Type B pancreatic cell (in vitro differentiated cells): ENCODE measurements around the gene REEP3. TPM values are rescaled to one million over a fixed set of nuclear protein-coding genes. Genes with fewer than 3 reads are reported as not detected.
"Not testable (repeated sequence)": the region's sequence is repeated elsewhere in the genome, so short reads cannot be mapped to it uniquely, and the experiment has no call there.

ENCODE experiments used
- DNase-seq: peaks from one replicate; pipeline ENCODE4 v3.0.0; 2021; ENCODE audit warnings: mixed read lengths; ENCODE audit not compliant: unreplicated experiment; ENCODE audit errors: extremely low spot score
- H3K27ac Mint-ChIP-seq: 2 replicates; pipeline ENCODE4 v1.8.0; 2021; ENCODE audit warnings: mild to moderate bottlenecking, mixed read lengths
- H3K27me3 Mint-ChIP-seq: 2 replicates; pipeline ENCODE4 v1.8.0; 2021; ENCODE audit warnings: mixed read lengths
- H3K36me3 Mint-ChIP-seq: 2 replicates; pipeline ENCODE4 v1.8.0; 2021; ENCODE audit warnings: mixed read lengths
- H3K4me1 Mint-ChIP-seq: one replicate; pipeline ENCODE4 v1.8.0; 2021; ENCODE audit warnings: mixed read lengths; ENCODE audit not compliant: unreplicated experiment
- H3K4me3 Mint-ChIP-seq: 2 replicates; pipeline ENCODE4 v1.8.0; 2021; ENCODE audit warnings: mild to moderate bottlenecking, mixed read lengths
- H3K9me3 Mint-ChIP-seq: 2 replicates; pipeline ENCODE4 v1.8.0; 2021; ENCODE audit warnings: mixed read lengths
- CTCF ChIP-seq: fragments of 200-600 bp; sonication (generic); conservative IDR thresholded peaks from 2 replicates; pipeline ENCODE4 v1.5.0; 2021; ENCODE audit warnings: antibody characterized with exemption, mild to moderate bottlenecking
- total RNA-seq: library from RNA; stranded (reverse); gene quantifications from 2 replicates; pipeline ENCODE4 v1.2.1, GENCODE V29; 2021; ENCODE audit warnings: low replicate concordance

Gene REEP3
- total RNA-seq, 1 donor from 2014 or later, result 38.1 TPM

- DNase-seq, result no peak
- Mint-ChIP-seq H3K4me1 (peaks cover 18% of the 10 kb centered on the region), H3K9me3 (peaks cover 6% of the 10 kb centered on the region), H3K27me3 (no peaks in the 10 kb centered on the region), H3K27ac (peak overlapping the region; percentile 74), H3K4me3 (peak overlapping the region; percentile 51), H3K36me3 (peaks cover 22% of the 10 kb centered on the region)
- TF ChIP-seq CTCF, result no peak
Observed at GRCh38 chr10:63493004-63493403, 28.2 kb upstream of the REEP3 start.

- H3K4me3 Mint-ChIP-seq, result no peak overlapping the region
- no peak overlapping the region for H3K27ac Mint-ChIP-seq
- no peak for TF ChIP-seq CTCF
- no peaks in the 10 kb centered on the region for H3K27me3 Mint-ChIP-seq
- peaks cover 22% of the 10 kb centered on the region for H3K36me3 Mint-ChIP-seq
- H3K4me1 Mint-ChIP-seq, result peaks cover 18% of the 10 kb centered on the region
- H3K9me3 Mint-ChIP-seq, result peaks cover 6% of the 10 kb centered on the region
- DNase-seq, result no peak
Observed at GRCh38 chr10:63494951-63495350, 26.2 kb upstream of the REEP3 start.

GRCh38 chr10:63496561-63496960 lies 24.6 kb upstream of the REEP3 start:
- no peak for DNase-seq
- TF ChIP-seq CTCF, result no peak
- Mint-ChIP-seq H3K9me3 (peaks cover 4% of the 10 kb centered on the region), H3K4me3 (no peak overlapping the region), H3K27ac (no peak overlapping the region), H3K36me3 (peaks cover 20% of the 10 kb centered on the region), H3K27me3 (no peaks in the 10 kb centered on the region), H3K4me1 (peaks cover 16% of the 10 kb centered on the region)

- Mint-ChIP-seq H3K36me3 (peaks cover 16% of the 10 kb centered on the region), H3K4me1 (peaks cover 10% of the 10 kb centered on the region), H3K4me3 (no peak overlapping the region), H3K9me3 (no peaks in the 10 kb centered on the region), H3K27me3 (no peaks in the 10 kb centered on the region), H3K27ac (no peak overlapping the region)
- TF ChIP-seq CTCF, result no peak
- DNase-seq, result no peak
Observed at GRCh38 chr10:63497321-63497720, 23.9 kb upstream of the REEP3 start.

GRCh38 chr10:63498665-63499064 lies 22.5 kb upstream of the REEP3 start:
- no peak for DNase-seq
- Mint-ChIP-seq H3K9me3 (no peaks in the 10 kb centered on the region), H3K4me3 (no peak overlapping the region), H3K27ac (no peak overlapping the region), H3K4me1 (peaks cover 10% of the 10 kb centered on the region), H3K27me3 (no peaks in the 10 kb centered on the region), H3K36me3 (peaks cover 13% of the 10 kb centered on the region)
- no peak for TF ChIP-seq CTCF

- not testable (repeated sequence) for DNase-seq, H3K36me3 Mint-ChIP-seq, H3K27ac Mint-ChIP-seq, H3K9me3 Mint-ChIP-seq, H3K27me3 Mint-ChIP-seq, H3K4me3 Mint-ChIP-seq
- H3K4me1 Mint-ChIP-seq, result peaks cover 23% of the 10 kb centered on the region
Observed at GRCh38 chr10:63500551-63500950, 20.6 kb upstream of the REEP3 start.
